Measurements from ENCODE around the gene DAPK3. TPM values are rescaled to one million over a fixed set of nuclear protein-coding genes. Genes with fewer than 3 reads are reported as not detected.

The DAPK3 gene
- total RNA-seq, 4 donors from 2014 or later, result 40.7 to 71.7 (median 56.9) TPM

DNA sequence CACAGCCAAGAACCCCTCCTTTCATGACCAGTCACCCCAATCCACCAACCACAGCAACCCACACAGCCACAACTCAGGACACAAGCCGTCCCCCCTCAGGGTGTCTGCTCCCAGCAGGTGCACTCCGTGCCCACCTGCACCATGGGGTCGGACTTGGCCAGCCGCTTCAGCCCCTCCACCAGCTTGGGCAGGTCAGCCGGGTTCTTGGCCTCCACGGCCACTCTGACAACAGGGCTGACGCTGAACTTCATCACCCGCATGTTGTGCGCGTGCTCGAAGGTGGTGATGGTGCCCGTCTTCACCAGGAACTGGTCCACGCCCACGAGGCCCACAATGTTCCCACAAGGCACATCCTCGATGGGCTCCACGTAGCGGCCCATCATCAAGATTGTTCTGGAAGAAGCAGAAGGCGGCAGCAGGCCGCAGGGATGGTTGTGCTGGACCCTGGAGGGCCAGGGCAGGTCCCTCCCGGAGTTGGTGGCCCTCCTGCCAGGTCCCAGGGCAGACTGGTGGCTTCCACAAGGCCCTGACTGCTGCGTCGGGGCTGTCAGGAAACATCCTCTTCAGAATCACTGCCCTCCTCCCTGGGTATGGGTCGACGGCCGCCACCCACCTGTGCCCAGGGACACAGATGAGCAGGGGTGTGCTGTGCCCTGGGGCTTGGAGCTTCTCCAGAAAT, 8.9 kb upstream of the DAPK3 start:
- TF ChIP-seq CTCF (IDR thresholded peaks at IDR 0.05), result no peak
- DNase-seq (ENCODE audit: low spot score), result no peak
- ATAC-seq (ENCODE audit: low FRiP score), result no peak

DNA sequence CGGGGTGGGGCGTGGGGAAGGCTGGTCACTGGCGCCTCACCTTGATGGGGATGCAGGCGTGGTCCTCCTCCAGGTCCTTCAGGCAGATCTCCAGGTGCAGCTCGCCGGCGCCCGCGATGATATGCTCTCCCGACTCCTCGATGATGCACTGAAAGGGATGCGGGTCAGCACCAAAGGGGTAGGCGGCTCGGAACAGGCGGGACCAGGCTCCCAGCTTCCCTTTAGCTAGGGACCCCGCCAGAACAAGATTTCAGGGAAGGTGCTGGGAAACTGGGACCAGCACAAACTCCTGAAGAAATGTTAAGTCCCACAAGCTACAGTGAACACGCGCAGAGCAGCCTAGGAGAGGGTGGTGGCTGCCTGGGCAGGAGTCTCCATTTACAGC, 8.4 kb upstream of the DAPK3 start:
- TF ChIP-seq CTCF (IDR thresholded peaks at IDR 0.05), result no peak
- DNase-seq (ENCODE audit: low spot score) (no peak), ATAC-seq (ENCODE audit: low FRiP score) (no peak)

GRCh38 chr19:3978145-3978544, 7.2 kb upstream of the DAPK3 start:
- ATAC-seq (ENCODE audit: low FRiP score) (no peak), DNase-seq (ENCODE audit: low spot score) (no peak)
- no peak for TF ChIP-seq CTCF (IDR thresholded peaks at IDR 0.05)

- no peak for ATAC-seq (ENCODE audit: low FRiP score)
- TF ChIP-seq CTCF (IDR thresholded peaks at IDR 0.05), result no peak
- no peak for DNase-seq (ENCODE audit: low spot score)
These were observed 6.6 kb upstream of the DAPK3 start for GRCh38 chr19:3977242-3978143.

GRCh38 chr19:3976495-3977241, 5.8 kb upstream of the DAPK3 start:
- no peak for TF ChIP-seq CTCF (IDR thresholded peaks at IDR 0.05)
- no peak for ATAC-seq (ENCODE audit: low FRiP score)

GRCh38 chr19:3975637-3976087, 4.8 kb upstream of the DAPK3 start:
- no peak for ATAC-seq (ENCODE audit: low FRiP score)
- no peak for DNase-seq (ENCODE audit: low spot score)
- TF ChIP-seq CTCF (IDR thresholded peaks at IDR 0.05), result no peak

More at GRCh38 chr19:3976495-3977241, 5.8 kb upstream of the DAPK3 start:
- no peak for DNase-seq (ENCODE audit: low spot score)

All from omental fat pad (tissue), 4 donors.